ENCODE results near the gene OSM.

The OSM gene

GRCh38 chr22:30305519-30305905, 38.9 kb upstream of the OSM start:
- ATAC-seq, result peak; percentile 71
- H3K36me3 Mint-ChIP-seq, result peaks cover 23% of the 10 kb centered on the region
- no peaks in the 10 kb centered on the region for H3K9me3 Mint-ChIP-seq
- H3K4me3 Mint-ChIP-seq, result peak overlapping the region; percentile 70
- peak overlapping the region; percentile 98 for H3K27ac Mint-ChIP-seq
- peak in 1 of 2 donors; percentile 66 for DNase-seq (ENCODE audit: low spot score in 2 of 2)
- peaks cover 95% of the 10 kb centered on the region for H3K4me1 Mint-ChIP-seq

GRCh38 chr22:30304495-30305244, 38.0 kb upstream of the OSM start:
- Mint-ChIP-seq H3K36me3 (peaks cover 32% of the 10 kb centered on the region), H3K4me3 (peak overlapping the region; percentile 70), H3K27ac (peak overlapping the region; percentile 98), H3K4me1 (peaks cover 86% of the 10 kb centered on the region), H3K9me3 (no peaks in the 10 kb centered on the region)
- no peak for ATAC-seq
- no peak for DNase-seq (ENCODE audit: low spot score in 2 of 2)

- Mint-ChIP-seq H3K4me1 (peaks cover 82% of the 10 kb centered on the region), H3K36me3 (peaks cover 42% of the 10 kb centered on the region)
- no peak for DNase-seq (ENCODE audit: low spot score in 2 of 2)
These were observed 36.1 kb upstream of the OSM start for GRCh38 chr22:30302810-30303138.

GRCh38 chr22:30301995-30302809, 35.6 kb upstream of the OSM start:
- no peak for DNase-seq (ENCODE audit: low spot score in 2 of 2)
- H3K4me1 Mint-ChIP-seq, result peaks cover 82% of the 10 kb centered on the region
- no peak for ATAC-seq
- peaks cover 47% of the 10 kb centered on the region for H3K36me3 Mint-ChIP-seq
- H3K4me3 Mint-ChIP-seq, result peak overlapping the region; percentile 39
- H3K9me3 Mint-ChIP-seq, result no peaks in the 10 kb centered on the region
- H3K27ac Mint-ChIP-seq, result peak overlapping the region; percentile 98

More at GRCh38 chr22:30302810-30303138, 36.1 kb upstream of the OSM start:
- no peaks in the 10 kb centered on the region for H3K9me3 Mint-ChIP-seq
- peak overlapping the region; percentile 98 for H3K27ac Mint-ChIP-seq
- ATAC-seq, result no peak
- H3K4me3 Mint-ChIP-seq, result peak overlapping the region; percentile 39

- DNase-seq (ENCODE audit: low spot score in 2 of 2) (no peak), ATAC-seq (no peak)
- Mint-ChIP-seq H3K9me3 (no peaks in the 10 kb centered on the region), H3K27ac (peak overlapping the region; percentile 88), H3K4me3 (no peak overlapping the region), H3K36me3 (peaks cover 67% of the 10 kb centered on the region), H3K4me1 (peaks cover 59% of the 10 kb centered on the region)
These were observed 32.7 kb upstream of the OSM start for GRCh38 chr22:30299322-30299721.

- H3K27ac Mint-ChIP-seq, result peak overlapping the region; percentile 88
- peaks cover 78% of the 10 kb centered on the region for H3K36me3 Mint-ChIP-seq
- ATAC-seq (no peak), DNase-seq (ENCODE audit: low spot score in 2 of 2) (no peak)
- H3K4me1 Mint-ChIP-seq, result peaks cover 53% of the 10 kb centered on the region
- no peaks in the 10 kb centered on the region for H3K9me3 Mint-ChIP-seq
- no peak overlapping the region for H3K4me3 Mint-ChIP-seq
These were observed 31.5 kb upstream of the OSM start for GRCh38 chr22:30297991-30298701.

- peaks cover 46% of the 10 kb centered on the region for H3K4me1 Mint-ChIP-seq
These were observed 30.8 kb upstream of the OSM start for GRCh38 chr22:30297276-30297990.

GRCh38 chr22:30296833-30297232, 30.2 kb upstream of the OSM start:
- Mint-ChIP-seq H3K36me3 (peaks cover 79% of the 10 kb centered on the region), H3K4me3 (no peak overlapping the region), H3K4me1 (peaks cover 41% of the 10 kb centered on the region), H3K9me3 (no peaks in the 10 kb centered on the region), H3K27ac (peak overlapping the region; percentile 88)
- DNase-seq (ENCODE audit: low spot score in 2 of 2) (no peak), ATAC-seq (no peak)

More at GRCh38 chr22:30297276-30297990, 30.8 kb upstream of the OSM start:
- no peak overlapping the region for H3K4me3 Mint-ChIP-seq
- peak overlapping the region; percentile 88 for H3K27ac Mint-ChIP-seq
- H3K36me3 Mint-ChIP-seq, result peaks cover 75% of the 10 kb centered on the region
- H3K9me3 Mint-ChIP-seq, result no peaks in the 10 kb centered on the region
- no peak for ATAC-seq
- DNase-seq (ENCODE audit: low spot score in 2 of 2), result no peak

- peak overlapping the region; percentile 88 for H3K27ac Mint-ChIP-seq
- no peaks in the 10 kb centered on the region for H3K9me3 Mint-ChIP-seq
- ATAC-seq, result no peak
- DNase-seq (ENCODE audit: low spot score in 2 of 2), result no peak
- H3K4me1 Mint-ChIP-seq, result peaks cover 41% of the 10 kb centered on the region
- peaks cover 79% of the 10 kb centered on the region for H3K36me3 Mint-ChIP-seq
- no peak overlapping the region for H3K4me3 Mint-ChIP-seq
These were observed 29.7 kb upstream of the OSM start for GRCh38 chr22:30296324-30296723.

- no peak for DNase-seq (ENCODE audit: low spot score in 2 of 2)
- Mint-ChIP-seq H3K9me3 (no peaks in the 10 kb centered on the region), H3K27ac (peak overlapping the region; percentile 88), H3K4me3 (no peak overlapping the region), H3K36me3 (peaks cover 72% of the 10 kb centered on the region), H3K4me1 (peaks cover 40% of the 10 kb centered on the region)
- ATAC-seq, result no peak
These were observed 28.9 kb upstream of the OSM start for GRCh38 chr22:30295576-30295975.

GRCh38 chr22:30294830-30295229, 28.2 kb upstream of the OSM start:
- Mint-ChIP-seq H3K9me3 (no peaks in the 10 kb centered on the region), H3K27ac (peak overlapping the region; percentile 84), H3K4me1 (peaks cover 48% of the 10 kb centered on the region), H3K36me3 (peaks cover 69% of the 10 kb centered on the region), H3K4me3 (no peak overlapping the region)
- ATAC-seq (no peak), DNase-seq (ENCODE audit: low spot score in 2 of 2) (no peak)

- H3K4me3 Mint-ChIP-seq, result no peak overlapping the region
- peaks cover 68% of the 10 kb centered on the region for H3K36me3 Mint-ChIP-seq
- ATAC-seq, result no peak
- DNase-seq (ENCODE audit: low spot score in 2 of 2), result no peak
- H3K4me1 Mint-ChIP-seq, result peaks cover 48% of the 10 kb centered on the region
- peak overlapping the region; percentile 84 for H3K27ac Mint-ChIP-seq
- H3K9me3 Mint-ChIP-seq, result no peaks in the 10 kb centered on the region
These were observed 27.4 kb upstream of the OSM start for GRCh38 chr22:30294066-30294465.

- no peak for ATAC-seq
- Mint-ChIP-seq H3K27ac (no peak overlapping the region), H3K9me3 (no peaks in the 10 kb centered on the region), H3K4me3 (no peak overlapping the region), H3K36me3 (peaks cover 59% of the 10 kb centered on the region), H3K4me1 (peaks cover 46% of the 10 kb centered on the region)
- no peak for DNase-seq (ENCODE audit: low spot score in 2 of 2)
These were observed 26.4 kb upstream of the OSM start for GRCh38 chr22:30293026-30293425.

GRCh38 chr22:30292069-30292970, 25.7 kb upstream of the OSM start:
- Mint-ChIP-seq H3K9me3 (no peaks in the 10 kb centered on the region), H3K36me3 (peaks cover 52% of the 10 kb centered on the region), H3K27ac (peak overlapping the region; percentile 90), H3K4me3 (no peak overlapping the region), H3K4me1 (peaks cover 46% of the 10 kb centered on the region)
- ATAC-seq, result no peak
- no peak for DNase-seq (ENCODE audit: low spot score in 2 of 2)
